Panc1 (cell line): ENCODE data around the gene KCP.

Source experiments
- CTCF ChIP-seq: fragments of 450-650 bp; IDR thresholded peaks from 2 replicates; pipeline ENCODE4 v1.5.1; 2017; ENCODE audit warnings: mild to moderate bottlenecking
- POLR2AphosphoS5 ChIP-seq: IDR thresholded peaks from 2 replicates; pipeline ENCODE4 v1.6.1; 2012; ENCODE audit warnings: mild to moderate bottlenecking, low read depth, low read length, moderate library complexity
- SIN3A ChIP-seq: IDR thresholded peaks from 2 replicates; pipeline ENCODE4 v1.6.1; 2012; ENCODE audit warnings: low read depth, mild to moderate bottlenecking, low read length, moderate library complexity, borderline replicate concordance; ENCODE audit not compliant: insufficient read depth
- TF ChIP-seq, protein P1 (sequence below), 2 experiments: IDR thresholded peaks; 2 replicates each; pipeline ENCODE4 v1.6.1; 2011 to 2012; ENCODE audit warnings: low read depth in 2 of 2, control low read depth in 1 of 2, low read length in 1 of 2, mild to moderate bottlenecking in 1 of 2, moderate library complexity in 1 of 2; ENCODE audit not compliant: insufficient read depth in 1 of 2

DNA sequence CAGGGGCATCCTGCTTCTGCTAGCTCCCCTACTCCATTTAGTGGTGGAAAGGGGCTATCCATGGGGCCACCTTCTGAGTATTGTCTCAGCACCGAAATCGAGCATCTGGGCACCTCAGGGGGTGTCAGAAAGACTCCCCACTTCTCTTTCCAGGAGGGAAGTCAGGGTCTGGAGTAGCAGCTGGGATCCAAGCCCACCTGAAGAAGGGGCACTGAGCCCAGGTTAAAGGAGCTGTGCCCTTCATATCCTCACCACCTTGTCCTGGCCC, 77.7 kb downstream of the KCP start:
- TF ChIP-seq CTCF (no peak), POLR2AphosphoS5 (no peak), SIN3A (no peak)
- TF ChIP-seq, protein P1, sequence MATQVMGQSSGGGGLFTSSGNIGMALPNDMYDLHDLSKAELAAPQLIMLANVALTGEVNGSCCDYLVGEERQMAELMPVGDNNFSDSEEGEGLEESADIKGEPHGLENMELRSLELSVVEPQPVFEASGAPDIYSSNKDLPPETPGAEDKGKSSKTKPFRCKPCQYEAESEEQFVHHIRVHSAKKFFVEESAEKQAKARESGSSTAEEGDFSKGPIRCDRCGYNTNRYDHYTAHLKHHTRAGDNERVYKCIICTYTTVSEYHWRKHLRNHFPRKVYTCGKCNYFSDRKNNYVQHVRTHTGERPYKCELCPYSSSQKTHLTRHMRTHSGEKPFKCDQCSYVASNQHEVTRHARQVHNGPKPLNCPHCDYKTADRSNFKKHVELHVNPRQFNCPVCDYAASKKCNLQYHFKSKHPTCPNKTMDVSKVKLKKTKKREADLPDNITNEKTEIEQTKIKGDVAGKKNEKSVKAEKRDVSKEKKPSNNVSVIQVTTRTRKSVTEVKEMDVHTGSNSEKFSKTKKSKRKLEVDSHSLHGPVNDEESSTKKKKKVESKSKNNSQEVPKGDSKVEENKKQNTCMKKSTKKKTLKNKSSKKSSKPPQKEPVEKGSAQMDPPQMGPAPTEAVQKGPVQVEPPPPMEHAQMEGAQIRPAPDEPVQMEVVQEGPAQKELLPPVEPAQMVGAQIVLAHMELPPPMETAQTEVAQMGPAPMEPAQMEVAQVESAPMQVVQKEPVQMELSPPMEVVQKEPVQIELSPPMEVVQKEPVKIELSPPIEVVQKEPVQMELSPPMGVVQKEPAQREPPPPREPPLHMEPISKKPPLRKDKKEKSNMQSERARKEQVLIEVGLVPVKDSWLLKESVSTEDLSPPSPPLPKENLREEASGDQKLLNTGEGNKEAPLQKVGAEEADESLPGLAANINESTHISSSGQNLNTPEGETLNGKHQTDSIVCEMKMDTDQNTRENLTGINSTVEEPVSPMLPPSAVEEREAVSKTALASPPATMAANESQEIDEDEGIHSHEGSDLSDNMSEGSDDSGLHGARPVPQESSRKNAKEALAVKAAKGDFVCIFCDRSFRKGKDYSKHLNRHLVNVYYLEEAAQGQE (IDR thresholded peaks at IDR 0.05; ENCODE audit: insufficient read depth in 1 of 2, low read depth in 2 of 2, low read length in 1 of 2): no peak
